Subcutaneous abdominal adipose tissue (tissue), 5 donors: Measurements from ENCODE around the gene TMEM170B.
"Not testable (repeated sequence)": the region's sequence is repeated elsewhere in the genome, so short reads cannot be mapped to it uniquely, and the experiment has no call there.

Experiments used
- H3K27ac ChIP-seq: one replicate; pipeline ENCODE4 v1.7.0; 2013; ENCODE audit warnings: low read depth, mild to moderate bottlenecking, inconsistent platforms, low read length, moderate library complexity
- H3K27me3 ChIP-seq, 5 donors: one replicate each; pipeline ENCODE4 v1.7.0; 2013; ENCODE audit warnings: low read length in 5 of 5, inconsistent platforms in 1 of 5; ENCODE audit not compliant: control insufficient read depth in 5 of 5, insufficient read depth in 4 of 5
- H3K36me3 ChIP-seq, 5 donors: one replicate each; pipeline ENCODE4 v1.7.0; 2013; ENCODE audit warnings: low read length in 5 of 5; ENCODE audit not compliant: control insufficient read depth in 5 of 5, insufficient read depth in 5 of 5
- H3K4me1 ChIP-seq, 5 donors: one replicate each; pipeline ENCODE4 v1.7.0; 2013; ENCODE audit warnings: low read length in 5 of 5, mild to moderate bottlenecking in 3 of 5, moderate library complexity in 1 of 5; ENCODE audit not compliant: control insufficient read depth in 5 of 5, insufficient read depth in 5 of 5
- H3K4me3 ChIP-seq, 5 donors: one replicate each; pipeline ENCODE4 v1.7.0; 2013; ENCODE audit warnings: low read length in 5 of 5, low read depth in 1 of 5
- H3K9ac ChIP-seq, 5 donors: one replicate each; pipeline ENCODE4 v1.7.0; 2013; ENCODE audit warnings: low read length in 5 of 5, mild to moderate bottlenecking in 4 of 5, moderate library complexity in 3 of 5
- H3K9me3 ChIP-seq, 5 donors: one replicate each; pipeline ENCODE4 v1.7.0; 2013; ENCODE audit warnings: low read length in 5 of 5; ENCODE audit not compliant: control insufficient read depth in 5 of 5
- donor health status: healthy.
- donor health status: healthy.
- donor health status: healthy.
- donor health status: healthy.
- donor health status: healthy.

Gene TMEM170B

GRCh38 chr6:11528996-11529395 lies 8.6 kb upstream of the TMEM170B start:
- H3K9me3 ChIP-seq = no peaks in the 10 kb centered on the region
- no peaks in the 10 kb centered on the region for H3K27me3 ChIP-seq
- no peak overlapping the region for H3K9ac ChIP-seq
- no peaks in the 10 kb centered on the region for H3K36me3 ChIP-seq
- no peak overlapping the region for H3K4me3 ChIP-seq
- no peak overlapping the region for H3K27ac ChIP-seq
- peaks cover 2 to 24% (median 12%) of the 10 kb centered on the region in 5 donors for H3K4me1 ChIP-seq

- Histone ChIP-seq H3K27me3 (no peaks in the 10 kb centered on the region), H3K4me3 (peak overlapping the region; percentile 17 to 52 (median 38)), H3K4me1 (peaks cover 4 to 32% (median 25%) of the 10 kb centered on the region in 5 donors), H3K27ac (peak overlapping the region; percentile 89), H3K9ac (peak overlapping the region in 3 of 5 donors; percentile 62 to 82 (median 75)), H3K36me3 (no peaks in the 10 kb centered on the region), H3K9me3 (no peaks in the 10 kb centered on the region)
Observed at GRCh38 chr6:11532097-11532496, 5.5 kb upstream of the TMEM170B start.

GRCh38 chr6:11534561-11534960 lies 3.0 kb upstream of the TMEM170B start:
- Histone ChIP-seq H3K36me3 (no peaks in the 10 kb centered on the region), H3K9me3 (no peaks in the 10 kb centered on the region)

GRCh38 chr6:11535801-11536230 lies 1.7 kb upstream of the TMEM170B start:
- H3K4me3 ChIP-seq = peak overlapping the region in 1 of 5 donors; percentile 30
- no peaks in the 10 kb centered on the region for H3K27me3 ChIP-seq
- H3K9ac ChIP-seq = peak overlapping the region in 1 of 5 donors; percentile 22
- H3K4me1 ChIP-seq = peaks cover 4 to 47% (median 35%) of the 10 kb centered on the region in 5 donors
- H3K36me3 ChIP-seq = no peaks in the 10 kb centered on the region
- peak overlapping the region; percentile 75 for H3K27ac ChIP-seq
- no peaks in the 10 kb centered on the region for H3K9me3 ChIP-seq

More at GRCh38 chr6:11534561-11534960, 3.0 kb upstream of the TMEM170B start:
- Histone ChIP-seq H3K4me3 (peak overlapping the region in 2 of 5 donors; percentile 16 to 49), H3K9ac (no peak overlapping the region), H3K27me3 (no peaks in the 10 kb centered on the region), H3K27ac (peak overlapping the region; percentile 75), H3K4me1 (peaks cover 4 to 41% (median 36%) of the 10 kb centered on the region in 5 donors)

GRCh38 chr6:11536795-11537194 lies 754 bp upstream of the TMEM170B start:
- Histone ChIP-seq H3K9me3 (no peaks in the 10 kb centered on the region), H3K4me3 (peak overlapping the region; percentile 66 to 93 (median 82)), H3K9ac (peak overlapping the region in 4 of 5 donors; percentile 64 to 78 (median 70)), H3K27ac (peak overlapping the region; percentile 75), H3K36me3 (no peaks in the 10 kb centered on the region), H3K27me3 (no peaks in the 10 kb centered on the region), H3K4me1 (peaks cover 4 to 43% (median 28%) of the 10 kb centered on the region in 5 donors)

- Histone ChIP-seq H3K4me3 (peak overlapping the region; percentile 67 to 93 (median 82)), H3K27me3 (no peaks in the 10 kb centered on the region), H3K9ac (peak overlapping the region; percentile 63 to 90 (median 83)), H3K9me3 (no peaks in the 10 kb centered on the region), H3K4me1 (peaks cover 0 to 43% (median 28%) of the 10 kb centered on the region in 5 donors), H3K27ac (peak overlapping the region; percentile 79), H3K36me3 (no peaks in the 10 kb centered on the region)
Observed at GRCh38 chr6:11538052-11538818, 686 bp downstream of the TMEM170B start.

- H3K27ac ChIP-seq = peak overlapping the region; percentile 79
- H3K9ac ChIP-seq = peak overlapping the region; percentile 63 to 90 (median 83)
- no peaks in the 10 kb centered on the region for H3K27me3 ChIP-seq
- no peaks in the 10 kb centered on the region for H3K36me3 ChIP-seq
- H3K4me1 ChIP-seq = peaks cover 0 to 38% (median 28%) of the 10 kb centered on the region in 5 donors
- peak overlapping the region; percentile 67 to 93 (median 82) for H3K4me3 ChIP-seq
- H3K9me3 ChIP-seq = no peaks in the 10 kb centered on the region
Observed at GRCh38 chr6:11538819-11539468, 1.4 kb downstream of the TMEM170B start.

- no peaks in the 10 kb centered on the region for H3K36me3 ChIP-seq
- H3K27me3 ChIP-seq = no peaks in the 10 kb centered on the region
- H3K4me3 ChIP-seq = no peak overlapping the region
- H3K27ac ChIP-seq = no peak overlapping the region
- H3K9ac ChIP-seq = no peak overlapping the region
- H3K9me3 ChIP-seq = no peaks in the 10 kb centered on the region
- H3K4me1 ChIP-seq = peaks cover 0 to 22% (median 10%) of the 10 kb centered on the region in 5 donors
Observed at GRCh38 chr6:11542863-11543262, 5.3 kb downstream of the TMEM170B start.

- Histone ChIP-seq H3K27ac (no peak overlapping the region), H3K36me3 (no peaks in the 10 kb centered on the region), H3K4me1 (peaks cover 0 to 17% (median under 1%) of the 10 kb centered on the region in 5 donors), H3K9me3 (no peaks in the 10 kb centered on the region), H3K4me3 (no peak overlapping the region), H3K9ac (no peak overlapping the region), H3K27me3 (no peaks in the 10 kb centered on the region)
Observed at GRCh38 chr6:11543919-11544518, 6.5 kb downstream of the TMEM170B start.

- H3K27ac ChIP-seq, H3K4me3 ChIP-seq, H3K4me1 ChIP-seq, H3K36me3 ChIP-seq, H3K27me3 ChIP-seq, H3K9me3 ChIP-seq, H3K9ac ChIP-seq: not testable (repeated sequence)
Observed at GRCh38 chr6:11547846-11548245, 10.3 kb downstream of the TMEM170B start.
